H1 (cell line): ENCODE results near the gene DCLK1. TPM values are rescaled to one million over a fixed set of nuclear protein-coding genes. Genes with fewer than 3 reads are reported as not detected.

Experiments used
- CTCF ChIA-PET: fragments of 300-600 bp; sonication (Branson Sonifier 250); formaldehyde crosslinking; loops from one replicate; lab custom pipeline; 2021; ENCODE audit not compliant: partially characterized antibody; lab: Charles Lee
- POLR2A ChIA-PET: fragments of 300-600 bp; sonication (Branson Sonifier 250); formaldehyde crosslinking; loops from one replicate; lab custom pipeline; 2021; ENCODE audit warnings: inconsistent platforms; ENCODE audit not compliant: partially characterized antibody; lab: Charles Lee
- DNase-seq, 2 experiments: peaks; one replicate each; pipeline versions ENCODE4 v3.0.0 to v3.0.0-alpha.2; 2010 to 2022; ENCODE audit warnings: low spot score in 2 of 2, low read depth in 1 of 2, mixed read lengths in 1 of 2
- FAIRE-seq: peaks from 2 replicates; lab custom pipeline; 2011; peaks lifted over from hg19 to GRCh38; lab: Jason Lieb, UNC
- H2AFZ ChIP-seq: 2 replicates; pipeline ENCODE4 v1.8.1; 2012; ENCODE audit warnings: low read length, inconsistent platforms
- H2AK5ac ChIP-seq: 2 replicates; pipeline ENCODE4 v1.6.1; 2013; ENCODE audit warnings: low read depth, low read length
- H2BK120ac ChIP-seq: replicated peaks from 2 replicates; pipeline ENCODE3; 2013; ENCODE audit warnings: low read depth, low read length, inconsistent platforms
- H2BK12ac ChIP-seq: 2 replicates; pipeline ENCODE4 v1.6.1; 2013; ENCODE audit warnings: low read depth, low read length
- H2BK15ac ChIP-seq: 2 replicates; pipeline ENCODE4 v1.6.1; 2013; ENCODE audit warnings: low read length
- H2BK20ac ChIP-seq: 2 replicates; pipeline ENCODE4 v1.6.1; 2013; ENCODE audit warnings: low read length
- H2BK5ac ChIP-seq: 2 replicates; pipeline ENCODE4 v1.6.1; 2013; ENCODE audit warnings: low read depth, low read length
- H3K14ac ChIP-seq: 2 replicates; pipeline ENCODE4 v1.6.1; 2013; ENCODE audit warnings: inconsistent platforms; ENCODE audit not compliant: insufficient read length
- H3K18ac ChIP-seq: 2 replicates; pipeline ENCODE4 v1.6.1; 2013; ENCODE audit warnings: low read length; ENCODE audit errors: extremely low read depth
- H3K23ac ChIP-seq: 2 replicates; pipeline ENCODE4 v1.6.1; 2013; ENCODE audit warnings: inconsistent platforms; ENCODE audit not compliant: insufficient read length
- H3K23me2 ChIP-seq: 2 replicates; pipeline ENCODE4 v1.6.1; 2013; ENCODE audit warnings: low read depth, low read length
- H3K27ac ChIP-seq: 2 replicates; pipeline ENCODE4 v1.6.1; 2011; ENCODE audit warnings: low read depth, low read length, inconsistent platforms
- H3K27me3 ChIP-seq, 4 experiments: replicated peaks in 1 of 4; 1 replicate in 1 of 4; 2 replicates in 3 of 4; pipeline versions ENCODE4 v1.6.1 to v1.8.1; 2011 to 2013; ENCODE audit warnings: low read length in 3 of 4, mild to moderate bottlenecking in 3 of 4, inconsistent platforms in 2 of 4, mixed read lengths in 2 of 4, moderate library complexity in 1 of 4; ENCODE audit not compliant: control insufficient read depth in 3 of 4, insufficient read depth in 3 of 4; ENCODE audit errors: extremely low read depth in 1 of 4
- H3K36me3 ChIP-seq, 4 experiments: 2 replicates each; pipeline versions ENCODE4 v1.6.1 to v1.8.1; 2011 to 2013; ENCODE audit warnings: mild to moderate bottlenecking in 4 of 4, low read length in 3 of 4, moderate library complexity in 2 of 4, control low read depth in 1 of 4, inconsistent platforms in 1 of 4; ENCODE audit not compliant: insufficient read depth in 4 of 4, control insufficient read depth in 2 of 4
- H3K4ac ChIP-seq: replicated peaks from 2 replicates; pipeline ENCODE3; 2013; ENCODE audit warnings: low read length, low read depth, mixed read lengths, inconsistent platforms; ENCODE audit not compliant: insufficient read length
- H3K4me1 ChIP-seq, 4 experiments: replicated peaks in 1 of 4; 1 replicate in 1 of 4; 2 replicates in 3 of 4; pipeline versions ENCODE4 v1.6.1 to v1.8.1; 2011 to 2013; ENCODE audit warnings: low read length in 3 of 4, inconsistent platforms in 2 of 4, mixed read lengths in 1 of 4; ENCODE audit not compliant: insufficient read depth in 4 of 4, control insufficient read depth in 3 of 4
- H3K4me2 ChIP-seq, 2 experiments: 2 replicates each; pipeline versions ENCODE4 v1.6.1 to v1.8.1; 2011 to 2013; ENCODE audit warnings: low read depth in 2 of 2, low read length in 2 of 2, control low read depth in 1 of 2, inconsistent platforms in 1 of 2, mild to moderate bottlenecking in 1 of 2; ENCODE audit not compliant: insufficient read depth in 1 of 2
- H3K4me3 ChIP-seq, 4 experiments: fragments of 200-600, 300-600 bp in 1 of 4; sonication (generic), shearing (Covaris generic), sonication (Bioruptor Twin) in 1 of 4; 2 replicates each; pipeline versions ENCODE4 v1.5.1 to v1.8.1; 2011 to 2016; ENCODE audit warnings: low read length in 4 of 4, low read depth in 3 of 4, control low read depth in 2 of 4, inconsistent platforms in 2 of 4, mild to moderate bottlenecking in 2 of 4, mixed read lengths in 1 of 4, moderate library complexity in 1 of 4; ENCODE audit not compliant: insufficient read depth in 2 of 4; ENCODE audit errors: extremely low read depth in 1 of 4
- H3K56ac ChIP-seq: replicated peaks from 2 replicates; pipeline ENCODE3; 2013; ENCODE audit warnings: low read depth, mild to moderate bottlenecking, mixed read lengths, low read length, inconsistent platforms; ENCODE audit not compliant: insufficient read length
- H3K79me1 ChIP-seq: 2 replicates; pipeline ENCODE4 v1.6.1; 2013; ENCODE audit warnings: low read depth, low read length, control low read depth
- H3K79me2 ChIP-seq, 2 experiments: 2 replicates each; pipeline versions ENCODE4 v1.6.1 to v1.8.1; 2012 to 2013; ENCODE audit warnings: low read length in 2 of 2, mild to moderate bottlenecking in 2 of 2, inconsistent platforms in 1 of 2; ENCODE audit not compliant: insufficient read depth in 2 of 2, control insufficient read depth in 1 of 2
- H3K9ac ChIP-seq, 4 experiments: replicated peaks in 1 of 4; 1 replicate in 1 of 4; 2 replicates in 3 of 4; pipeline versions ENCODE4 v1.6.1 to v1.8.1; 2011 to 2013; ENCODE audit warnings: low read depth in 3 of 4, low read length in 3 of 4, control low read depth in 2 of 4, mild to moderate bottlenecking in 2 of 4, moderate library complexity in 2 of 4, inconsistent platforms in 1 of 4; ENCODE audit errors: extremely low read depth in 1 of 4
- H3K9me3 ChIP-seq, 2 experiments: 2 replicates each; pipeline versions ENCODE4 v1.6.1 to v1.8.1; 2012 to 2013; ENCODE audit warnings: mild to moderate bottlenecking in 2 of 2, moderate library complexity in 2 of 2, control low read depth in 1 of 2, inconsistent platforms in 1 of 2, low read depth in 1 of 2, low read length in 1 of 2, mixed read lengths in 1 of 2; ENCODE audit not compliant: insufficient read depth in 2 of 2
- H4K20me1 ChIP-seq, 2 experiments: replicated peaks in 1 of 2; 2 replicates each; pipeline versions ENCODE3 to v1.8.1; 2011 to 2013; ENCODE audit warnings: inconsistent platforms in 2 of 2, low read length in 2 of 2, mild to moderate bottlenecking in 1 of 2; ENCODE audit not compliant: insufficient read depth in 2 of 2, control insufficient read depth in 1 of 2
- H4K5ac ChIP-seq: 2 replicates; pipeline ENCODE4 v1.6.1; 2013; ENCODE audit warnings: low read length, low read depth, mixed read lengths, inconsistent platforms; ENCODE audit not compliant: insufficient read length
- H4K8ac ChIP-seq: 2 replicates; pipeline ENCODE4 v1.8.0; 2013; ENCODE audit warnings: mild to moderate bottlenecking, moderate library complexity, low read length, inconsistent platforms; ENCODE audit not compliant: insufficient read depth; ENCODE audit errors: extremely low read depth
- H4K91ac ChIP-seq: replicated peaks from 2 replicates; pipeline ENCODE3; 2013; ENCODE audit warnings: low read length, mixed read lengths, inconsistent platforms; ENCODE audit not compliant: insufficient read length
- HDAC6 ChIP-seq: IDR thresholded peaks from one replicate; pipeline ENCODE4 v1.7.1; 2012; ENCODE audit warnings: low read depth, mild to moderate bottlenecking, inconsistent platforms, low read length, moderate library complexity
- SIRT6 ChIP-seq: IDR thresholded peaks from one replicate; pipeline ENCODE4 v1.7.1; 2012; ENCODE audit warnings: low read length, inconsistent platforms
- WGBS, 2 experiments: shearing (Covaris generic) in 1 of 2; methylation state at CpG; one replicate each; pipeline versions ENCODE4 v1.1.6 to v1.1.7; 2013 to 2015; ENCODE audit warnings: low lambda C conversion rate in 2 of 2, mixed read lengths in 2 of 2, inconsistent platforms in 1 of 2, low coverage in 1 of 2, missing lambda C conversion rate in 1 of 2; ENCODE audit not compliant: insufficient replicate concordance in 2 of 2, insufficient coverage in 1 of 2, insufficient read length in 1 of 2; ENCODE audit errors: extremely low coverage in 1 of 2, missing lambda C conversion rate in 1 of 2; 5-methylcytosine and 5-hydroxymethylcytosine counted together
- polyA plus RNA-seq, 7 experiments: library from polyadenylated mRNA; depleted of rRNA in 3 of 7; stranded (reverse) in 5 of 7; unstranded in 2 of 7; fragments of >200 nt in 5 of 7; fragments of 200-250 nt in 2 of 7; gene quantifications; 1 replicate in 5 of 7; 2 replicates in 1 of 7; 4 replicates in 1 of 7; pipeline versions ENCODE4 v1.2.1 to v1.2.3, GENCODE V29; 2011 to 2013; ENCODE audit warnings: missing spikeins in 2 of 7, mixed read lengths in 2 of 7
- total RNA-seq: library from RNA; stranded (reverse); fragmentation: NEBNext Ultra II Directional; extraction: Animal tissue kit (Norgen Biotek cat#: 25700); gene quantifications from 2 replicates; pipeline ENCODE4 v1.2.1, GENCODE V29; 2021

The DCLK1 gene
- total and polyA plus RNA-seq, 2 of the 8 experiments (the other 6 are each of a cell fraction or from before 2014, with no cell fraction given) = 22.8 to 41.0 TPM

- H3K14ac ChIP-seq = no peak overlapping the region
- CTCF ChIA-PET = no interaction called here
- H2BK15ac ChIP-seq = no peak overlapping the region
- H2BK120ac ChIP-seq = no peak overlapping the region
- no peak for FAIRE-seq
- no peaks in the 10 kb centered on the region for H3K79me2 ChIP-seq
- no peak overlapping the region for H2BK5ac ChIP-seq
- no peak overlapping the region for H3K18ac ChIP-seq
- no peak overlapping the region for H2BK12ac ChIP-seq
- H3K56ac ChIP-seq = no peak overlapping the region
- H4K8ac ChIP-seq = no peak overlapping the region
- no peak for DNase-seq
- H2AFZ ChIP-seq = 0 out of 2 replicates have a peak overlapping the region, but pooled peaks have one; percentile 12
- no peak overlapping the region for H3K27ac ChIP-seq
- H3K9me3 ChIP-seq = no peaks in the 10 kb centered on the region
- H3K9ac ChIP-seq = no peak overlapping the region
- H3K4me1 ChIP-seq = no peaks in the 10 kb centered on the region
- H2BK20ac ChIP-seq = no peak overlapping the region
- no peaks in the 10 kb centered on the region for H3K36me3 ChIP-seq
- H3K23ac ChIP-seq = no peak overlapping the region
- no peak for TF ChIP-seq HDAC6
- TF ChIP-seq SIRT6 = no peak
- no peaks in the 10 kb centered on the region for H3K27me3 ChIP-seq
- H3K23me2 ChIP-seq = no peaks in the 10 kb centered on the region
- WGBS, 2 experiments = 79% methylated on average over 6 of the region's 6 CpGs; no CpG with 5 or more reads in 1 of the 2 experiments
- no peak overlapping the region for H3K4me2 ChIP-seq
- H4K20me1 ChIP-seq = no peaks in the 10 kb centered on the region
- POLR2A ChIA-PET = no interaction called here
- no peak overlapping the region for H2AK5ac ChIP-seq
- no peak overlapping the region for H3K4ac ChIP-seq
- H3K79me1 ChIP-seq = no peaks in the 10 kb centered on the region
- no peak overlapping the region for H4K91ac ChIP-seq
- no peak overlapping the region for H3K4me3 ChIP-seq
- no peak overlapping the region for H4K5ac ChIP-seq
Measured at GRCh38 chr13:35727881-35728280, 403.3 kb downstream of the DCLK1 start.
